HG03521 (cell line): ENCODE results near the gene BACH1.
A peak's percentile ranks its signal among the peaks of the same experiment; 100 is the strongest.
"Not testable (repeated sequence)": the region's sequence is repeated elsewhere in the genome, so short reads cannot be mapped to it uniquely, and the experiment has no call there.

Experiments used
- ATAC-seq: cut with Tn5 transposase; IDR thresholded peaks from one replicate; pipeline ENCODE4 v1.9.1; 2021; ENCODE audit warnings: mild to moderate bottlenecking, moderate library complexity; ENCODE audit not compliant: unreplicated experiment

BACH1 gene

DNA sequence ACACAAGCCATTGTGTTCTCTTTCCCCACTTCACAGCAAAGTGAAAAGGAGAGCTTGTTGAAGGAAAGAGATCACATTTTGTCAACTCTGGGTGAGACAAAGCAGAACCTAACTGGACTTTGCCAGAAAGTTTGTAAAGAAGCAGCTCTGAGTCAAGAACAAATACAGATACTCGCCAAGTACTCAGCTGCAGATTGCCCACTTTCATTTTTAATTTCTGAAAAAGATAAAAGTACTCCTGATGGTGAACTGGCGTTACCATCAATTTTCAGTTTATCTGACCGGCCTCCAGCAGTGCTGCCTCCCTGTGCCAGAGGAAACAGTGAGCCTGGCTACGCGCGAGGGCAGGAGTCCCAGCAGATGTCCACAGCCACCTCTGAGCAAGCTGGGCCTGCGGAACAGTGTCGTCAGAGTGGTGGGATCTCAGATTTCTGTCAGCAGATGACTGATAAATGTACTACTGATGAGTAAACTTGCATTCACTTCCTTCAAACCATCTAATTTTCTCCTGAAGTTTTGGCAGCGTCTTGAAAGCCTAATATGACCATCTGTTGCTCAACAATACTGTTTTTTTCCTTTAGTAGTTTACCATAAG lies 43.7 kb downstream of the BACH1 start:
- peak; percentile 61 for ATAC-seq

GRCh38 chr21:29343519-29343918 lies 44.8 kb downstream of the BACH1 start:
- no peak for ATAC-seq

DNA sequence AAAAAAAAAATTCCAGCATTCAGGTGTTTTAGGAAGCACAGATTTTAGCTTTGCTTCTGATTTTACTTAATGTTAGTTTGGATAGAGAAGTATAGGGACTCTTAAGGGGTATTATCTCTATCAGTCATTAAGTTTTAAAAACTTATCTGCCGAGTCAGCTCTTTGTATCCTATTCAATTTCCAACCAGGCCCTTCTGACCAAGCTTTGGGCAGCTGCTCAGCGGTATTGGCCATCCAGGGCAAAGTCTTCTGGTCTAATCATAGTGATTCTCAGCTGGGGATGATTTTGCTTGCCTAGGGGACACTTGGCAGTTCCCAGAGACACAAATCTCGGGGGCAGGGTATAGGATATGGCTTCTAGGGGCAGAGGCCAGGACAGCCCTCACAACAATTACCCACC lies 47.6 kb downstream of the BACH1 start:
- ATAC-seq: no peak

DNA sequence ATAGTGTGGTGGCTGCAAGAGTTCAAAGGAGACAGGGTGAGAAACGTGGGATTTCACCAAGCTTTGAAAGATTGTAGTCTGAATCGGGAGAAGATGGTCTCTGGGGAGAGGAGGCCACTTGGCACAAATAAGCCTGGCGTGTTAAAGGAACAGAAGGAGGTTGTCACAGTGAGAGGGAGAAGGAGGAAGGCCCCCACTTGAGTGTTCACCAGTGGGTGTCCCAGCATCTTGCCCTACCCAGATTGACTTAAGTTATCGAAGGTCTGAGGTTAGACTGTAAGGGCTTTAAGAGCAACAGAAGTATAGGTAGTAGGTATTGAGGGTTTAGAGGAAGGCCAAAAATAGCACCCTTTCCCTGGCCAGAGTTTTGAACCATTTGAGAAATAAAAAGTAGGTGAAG lies 48.0 kb downstream of the BACH1 start:
- ATAC-seq: no peak

DNA sequence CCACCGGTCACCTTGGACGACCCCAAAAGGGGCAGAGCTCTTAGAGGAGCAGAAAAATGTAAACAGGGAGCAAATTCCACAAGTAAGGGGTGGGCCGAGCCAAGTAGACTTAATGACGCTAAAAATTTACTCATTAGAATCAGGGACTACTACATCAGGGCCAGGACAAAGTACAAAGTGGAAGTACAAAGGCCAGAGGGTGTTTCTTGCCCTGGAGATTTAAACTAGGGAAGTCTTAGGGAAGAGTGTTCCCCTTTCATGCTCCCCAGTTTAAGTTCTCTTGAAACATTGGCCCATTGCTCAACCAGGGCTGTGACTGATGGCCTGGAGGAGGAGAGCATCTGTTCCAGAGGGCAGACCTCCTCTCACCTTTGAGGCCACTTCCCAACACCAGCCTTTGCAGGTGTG lies 48.6 kb downstream of the BACH1 start:
- ATAC-seq: no peak

DNA sequence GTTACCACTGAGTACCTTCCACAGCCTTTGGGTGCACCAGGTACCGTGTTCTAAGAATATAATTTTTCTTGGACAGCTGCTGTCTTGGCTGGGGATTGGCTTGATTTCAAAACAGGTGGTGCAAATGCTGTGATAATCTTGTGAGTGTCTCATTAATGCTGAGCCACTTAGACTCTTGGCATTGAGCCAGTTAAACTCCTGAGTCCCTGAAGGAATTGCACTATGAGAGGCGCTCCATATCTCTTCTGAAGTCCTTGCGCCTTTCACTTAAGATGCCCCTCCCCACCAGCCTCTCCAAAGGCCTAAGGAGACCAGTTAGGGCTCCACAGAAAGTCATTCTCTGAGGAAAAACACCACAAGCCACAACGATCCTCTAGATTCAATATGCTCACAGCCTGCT lies 51.0 kb downstream of the BACH1 start:
- ATAC-seq: no peak

- ATAC-seq: no peak
Measured at GRCh38 chr21:29350246-29350779, 51.6 kb downstream of the BACH1 start.

DNA sequence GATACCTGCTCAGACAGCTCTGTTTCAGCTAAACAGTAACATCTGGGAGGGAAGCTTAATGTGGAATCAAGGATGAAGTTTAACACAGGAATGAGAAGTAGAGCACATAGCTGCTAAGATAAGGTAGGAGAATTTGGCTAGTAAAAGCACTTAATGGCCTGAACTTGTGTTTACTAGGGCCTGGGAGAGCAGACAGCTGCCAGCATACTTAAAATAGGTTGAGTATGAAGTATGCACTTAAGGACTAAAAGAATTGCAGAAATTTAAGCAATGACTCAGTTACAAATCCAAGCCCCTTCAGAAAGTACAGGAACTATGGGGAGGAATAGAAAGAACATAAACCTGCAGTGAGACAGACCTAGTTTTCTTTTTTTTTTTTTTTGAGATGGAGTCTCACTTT lies 53.0 kb downstream of the BACH1 start:
- ATAC-seq: no peak

- ATAC-seq: not testable (repeated sequence)
Measured at GRCh38 chr21:29355043-29355710, 56.5 kb downstream of the BACH1 start.

DNA sequence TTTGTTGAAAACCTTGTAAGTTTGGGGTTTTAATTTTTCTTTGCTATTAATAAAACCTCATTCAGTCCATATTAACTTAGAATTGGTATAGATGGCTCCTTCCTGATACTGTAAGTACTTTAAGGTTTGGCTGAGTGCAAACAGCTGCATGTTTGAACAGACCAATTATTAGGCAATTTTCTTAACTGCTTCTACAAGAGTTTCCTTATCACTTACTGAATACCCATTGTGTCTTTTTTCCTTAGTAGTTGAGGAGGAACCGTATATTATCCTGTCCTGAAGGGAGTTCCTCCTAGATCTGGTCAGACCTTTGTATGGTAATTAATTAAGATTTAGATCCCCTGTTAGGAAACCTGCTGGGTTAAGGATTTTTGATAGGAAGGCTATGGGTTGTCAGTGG lies 57.6 kb downstream of the BACH1 start:
- not testable (repeated sequence) for ATAC-seq

GRCh38 chr21:29356810-29357209 lies 58.1 kb downstream of the BACH1 start:
- ATAC-seq: not testable (repeated sequence)

DNA sequence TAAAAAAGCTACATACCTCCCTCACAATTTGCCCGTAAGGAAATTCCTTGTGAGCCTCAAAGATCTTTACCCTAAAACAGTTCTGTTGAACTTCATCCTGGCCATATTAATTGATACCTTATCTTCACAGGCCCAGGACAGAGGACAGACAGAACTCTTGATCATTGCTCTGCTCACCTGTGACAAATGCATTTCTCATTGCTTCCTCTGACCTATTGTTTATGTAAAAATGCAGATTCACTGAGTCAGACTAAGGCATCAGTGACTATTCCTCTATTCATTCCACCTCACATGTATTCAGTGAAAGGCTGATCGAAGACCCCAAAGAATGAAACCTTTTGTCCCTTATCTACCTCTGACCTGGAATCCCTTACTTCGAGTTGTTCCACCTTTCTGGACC lies 61.0 kb downstream of the BACH1 start:
- ATAC-seq: no peak

- ATAC-seq: no peak
Measured at GRCh38 chr21:29360799-29361765, 62.4 kb downstream of the BACH1 start.

GRCh38 chr21:29362758-29363157 lies 64.0 kb downstream of the BACH1 start:
- no peak for ATAC-seq

GRCh38 chr21:29365661-29366265 lies 67.0 kb downstream of the BACH1 start:
- no peak for ATAC-seq

DNA sequence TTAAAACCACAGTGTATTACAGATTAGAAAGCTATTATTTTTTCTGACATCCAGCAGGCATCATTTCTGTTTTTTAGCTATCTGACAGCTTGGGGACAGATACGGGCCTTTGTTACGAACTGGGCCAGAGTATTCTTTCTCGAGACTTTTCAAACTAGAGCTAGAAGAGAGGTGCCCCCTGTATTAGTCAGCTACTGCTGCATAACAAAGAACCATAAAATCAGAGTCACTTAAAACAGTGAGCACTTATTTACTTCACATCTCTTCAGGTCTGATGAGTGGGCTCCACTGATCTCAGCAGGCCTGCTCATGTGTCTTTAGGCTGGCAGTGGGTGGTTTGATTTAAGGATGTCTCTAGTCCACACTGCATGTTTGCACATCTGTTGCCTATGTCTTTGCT lies 67.8 kb downstream of the BACH1 start:
- no peak for ATAC-seq

GRCh38 chr21:29367335-29367734 lies 68.6 kb downstream of the BACH1 start:
- ATAC-seq: no peak

- no peak for ATAC-seq
Measured at GRCh38 chr21:29368906-29369305, 70.2 kb downstream of the BACH1 start.

DNA sequence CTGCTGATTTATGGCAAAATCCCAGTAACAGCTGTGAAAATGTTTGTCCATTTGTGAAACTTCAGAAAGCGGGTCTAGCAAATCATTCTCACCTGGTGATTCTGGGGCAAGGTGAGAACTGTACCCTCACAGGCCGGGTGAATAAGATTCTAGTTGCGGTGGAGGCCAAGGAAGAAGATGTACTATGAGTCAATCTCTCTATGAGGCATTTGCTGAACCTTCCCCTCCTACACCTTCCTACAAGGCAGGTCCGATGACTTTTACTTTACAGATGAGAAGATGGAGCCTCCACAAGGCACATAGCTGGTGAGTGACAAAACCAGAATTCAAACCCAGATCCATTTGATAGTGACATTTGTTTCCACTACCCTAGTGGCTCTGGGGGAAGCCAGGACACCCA lies 72.7 kb downstream of the BACH1 start:
- no peak for ATAC-seq

- ATAC-seq: peak; percentile 75
Measured at GRCh38 chr21:29372063-29372802, 73.5 kb downstream of the BACH1 start.
